T47D (cell line): ENCODE results near the gene CASZ1.

Source experiments
- DNase-seq, 2 experiments: peaks; one replicate each; pipeline versions ENCODE4 v3.0.0 to v3.0.0-alpha.2; 2011 to 2012; ENCODE audit warnings: low read depth in 1 of 2, low spot score in 1 of 2
- JUND ChIP-seq: IDR thresholded peaks from 2 replicates; pipeline ENCODE4 v1.6.1; 2012; ENCODE audit warnings: low read depth
- in situ Hi-C: cut with HindIII; loops from 2 replicates; pipeline ENCODE4 v1.10.0; 2016; ENCODE audit warnings: low sequenced_read_pairs, low pct_unique_long_range_greater_than_20kb

CASZ1 gene

DNA sequence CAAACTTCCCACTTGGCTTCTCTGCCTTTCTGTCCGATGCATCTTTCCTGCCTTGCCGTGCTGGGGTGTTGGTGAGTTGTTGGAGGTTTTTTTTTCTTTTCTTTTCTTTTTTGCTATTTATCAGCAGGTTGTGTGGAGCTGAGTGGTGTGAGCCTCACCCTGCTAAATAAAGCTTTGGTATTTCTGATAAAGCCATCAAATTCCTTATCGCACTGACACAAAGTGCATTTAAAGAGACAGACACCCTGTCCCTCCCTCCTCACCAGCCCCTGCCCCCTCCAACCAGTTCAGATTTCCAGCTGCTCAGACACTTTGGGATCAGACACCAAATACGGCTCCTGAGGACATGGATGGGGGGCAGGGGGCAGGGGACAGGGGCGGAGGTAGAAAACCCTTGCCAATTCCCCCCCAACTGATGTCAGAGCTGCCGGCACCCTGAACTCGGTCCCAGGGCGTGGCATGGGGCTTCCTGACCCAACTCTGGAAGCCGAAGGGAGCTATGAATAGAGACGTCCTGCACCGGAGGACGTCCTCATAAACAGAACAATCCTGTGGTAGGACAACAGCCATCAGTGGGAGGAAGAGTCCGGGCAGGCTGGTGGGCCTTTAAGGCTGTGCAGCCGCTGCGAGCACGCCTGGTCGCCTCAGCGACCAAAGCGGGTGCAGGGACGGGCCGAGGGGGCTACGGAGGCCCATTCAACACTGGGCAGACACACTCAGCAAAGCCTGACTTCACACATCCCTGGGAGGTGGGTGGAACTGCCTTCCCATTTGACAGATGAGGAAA is 79.0 kb downstream of the CASZ1 start:
- in situ Hi-C loops: no loop called here
- no peak for DNase-seq
- no peak for TF ChIP-seq JUND

DNA sequence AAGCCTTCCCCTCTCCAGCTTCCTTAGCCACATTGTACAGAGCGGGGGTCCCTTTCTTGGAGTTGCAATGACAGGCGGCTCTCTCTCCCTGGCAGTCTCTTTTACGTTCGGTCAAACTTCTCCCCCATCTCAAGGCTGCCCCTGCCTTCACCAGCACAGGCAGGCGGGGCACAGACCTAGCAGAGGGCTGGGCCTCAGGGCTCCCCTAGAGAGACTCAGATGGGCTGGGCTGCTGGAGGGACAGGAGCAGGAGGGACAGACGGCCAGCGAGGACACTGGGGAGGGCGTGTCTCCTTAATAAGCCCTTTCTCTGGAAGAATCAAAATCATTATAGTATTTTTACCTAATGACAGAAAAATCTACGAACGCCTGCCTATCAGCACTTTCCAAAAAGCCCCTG is 79.6 kb downstream of the CASZ1 start:
- TF ChIP-seq JUND: no peak
- in situ Hi-C loops: no loop called here
- no peak for DNase-seq

DNA sequence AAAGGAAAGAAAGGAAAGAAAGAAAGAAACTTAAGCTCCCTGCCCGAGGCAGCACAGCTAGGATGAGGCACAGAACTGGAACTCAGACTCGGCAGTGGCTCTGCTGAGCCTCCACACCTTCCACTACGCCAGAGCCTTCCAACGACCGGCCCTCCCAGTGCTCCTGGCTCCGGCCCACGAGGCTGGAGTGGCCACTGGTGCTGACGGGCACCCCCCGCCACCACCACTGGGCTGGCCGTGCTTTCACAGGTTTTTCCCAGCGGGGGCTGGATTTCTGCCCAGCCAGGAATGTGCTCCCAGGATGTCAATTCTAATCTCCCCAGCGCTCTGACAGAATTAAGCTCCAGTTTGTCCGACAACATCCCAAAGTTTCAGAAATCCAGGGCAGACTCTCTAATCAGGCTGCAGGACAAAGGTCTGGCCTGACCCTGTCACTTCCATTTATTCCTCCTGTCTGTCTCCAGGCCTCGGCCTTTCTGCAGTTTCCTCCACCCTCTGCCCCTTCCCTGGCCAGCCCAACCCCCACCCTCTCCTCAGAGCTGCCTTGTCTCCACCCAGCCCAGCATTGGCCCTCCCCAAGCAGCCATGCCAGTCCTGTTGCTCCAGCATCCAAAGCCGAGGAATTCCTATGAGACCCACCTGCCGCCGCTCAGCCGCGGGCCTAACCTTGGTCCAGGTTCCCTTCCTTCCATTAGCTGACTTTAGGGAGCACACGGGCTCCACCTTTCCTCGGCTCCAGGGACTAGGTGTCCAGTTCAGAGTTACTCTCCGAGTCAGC is 81.9 kb downstream of the CASZ1 start:
- in situ Hi-C loops: no loop called here
- no peak for TF ChIP-seq JUND
- no peak for DNase-seq

DNA sequence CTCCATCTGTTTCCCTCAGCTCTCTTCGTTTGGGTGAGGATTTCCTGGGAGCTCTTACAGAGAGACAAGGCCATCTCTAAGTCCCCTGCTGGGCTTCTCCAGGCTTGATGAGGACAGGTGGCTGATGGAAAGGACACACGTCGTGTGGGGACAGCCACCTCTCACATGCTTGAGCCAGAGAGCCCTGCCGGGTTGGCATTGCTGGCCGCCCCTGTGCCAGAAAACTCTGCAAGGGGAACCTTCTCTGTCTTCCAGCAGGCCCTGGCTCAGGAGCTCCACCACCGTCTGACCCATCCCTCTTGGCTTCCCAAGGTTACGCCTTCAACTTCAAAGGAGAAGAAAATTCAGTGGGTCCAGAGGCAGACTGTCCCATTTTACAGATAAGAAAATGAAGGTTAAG is 82.8 kb downstream of the CASZ1 start:
- DNase-seq: no peak
- in situ Hi-C loops: no loop called here
- no peak for TF ChIP-seq JUND

DNA sequence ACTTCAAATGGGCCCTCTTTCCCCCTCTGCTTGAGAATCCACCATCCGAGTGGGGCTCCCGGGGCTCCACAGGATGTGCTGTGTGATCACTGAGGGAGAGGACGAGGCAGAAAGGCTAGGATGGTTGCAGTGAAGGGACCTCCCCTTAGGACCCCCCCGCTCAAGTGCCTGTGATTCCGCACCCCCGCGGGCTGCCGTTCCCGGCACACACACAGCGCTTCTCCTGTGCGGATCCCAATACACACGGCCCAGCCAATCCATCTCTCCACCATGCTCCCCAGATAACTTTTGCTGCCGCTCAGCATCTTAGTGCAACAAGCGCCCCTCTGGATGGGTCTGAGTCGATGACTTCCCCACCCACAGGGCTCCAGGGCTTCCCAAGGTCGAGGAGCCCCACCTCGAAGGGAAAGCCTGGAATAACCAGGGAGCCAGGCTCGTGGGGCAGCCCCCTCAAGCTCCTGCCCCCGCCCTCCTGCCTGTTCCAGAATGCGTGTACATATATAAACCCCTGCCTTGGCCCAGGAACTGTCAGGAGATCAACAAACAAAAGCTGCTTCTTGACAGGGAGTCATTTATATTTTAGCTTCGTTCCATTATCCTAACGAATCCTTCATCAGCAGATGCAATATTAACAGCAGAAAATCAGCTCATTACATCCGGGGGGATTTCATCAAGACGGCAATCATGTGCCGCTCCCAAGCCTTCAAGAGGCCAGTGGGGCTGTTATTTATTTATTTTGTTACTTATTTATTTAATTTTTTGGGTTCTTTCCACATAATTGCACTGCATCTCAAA is 83.7 kb downstream of the CASZ1 start:
- no peak for TF ChIP-seq JUND
- DNase-seq: no peak
- in situ Hi-C loops: no loop called here

DNA sequence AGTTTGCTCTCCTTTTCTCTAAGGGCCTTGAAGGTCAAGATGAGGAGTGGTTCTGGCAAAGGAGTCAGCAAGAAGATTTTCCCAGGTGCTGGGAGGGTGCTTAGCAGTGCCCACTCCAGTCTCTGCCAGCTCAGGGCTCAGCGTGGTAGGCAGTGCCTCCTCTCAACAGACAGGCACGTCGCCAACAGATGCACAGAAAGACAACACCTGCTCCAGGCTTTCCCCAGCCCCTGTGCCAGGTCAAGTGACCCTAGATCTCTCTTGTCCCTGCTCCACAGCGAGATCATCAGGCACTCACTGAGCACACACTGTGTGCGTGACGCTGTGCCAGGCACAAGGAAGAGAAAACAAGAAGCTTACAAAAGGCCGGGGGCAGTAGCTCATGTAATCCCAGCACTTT is 86.0 kb downstream of the CASZ1 start:
- no peak for DNase-seq
- no peak for TF ChIP-seq JUND
- in situ Hi-C loops: no loop called here

DNA sequence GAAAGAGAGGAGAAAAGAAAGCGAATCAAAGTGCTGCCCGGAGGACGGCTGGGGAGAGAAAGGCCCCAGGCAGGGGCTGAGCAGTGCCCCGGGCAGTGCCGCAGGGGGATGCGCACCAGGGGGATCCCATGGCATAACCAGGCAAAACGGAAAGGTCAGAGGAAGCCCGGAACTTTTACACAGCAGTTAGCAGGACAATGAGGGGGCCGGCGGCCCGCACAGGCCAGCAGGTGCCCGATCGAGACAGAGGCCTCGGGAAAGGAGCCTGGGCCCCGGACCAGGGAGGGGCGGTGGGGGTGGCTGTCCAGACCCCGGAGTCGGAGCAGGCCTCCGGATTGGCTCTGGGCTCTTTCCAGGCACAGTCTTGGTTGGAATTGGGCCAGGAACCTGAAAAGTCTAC is 86.8 kb downstream of the CASZ1 start:
- in situ Hi-C loops: no loop called here
- no peak for TF ChIP-seq JUND
- no peak for DNase-seq

DNA sequence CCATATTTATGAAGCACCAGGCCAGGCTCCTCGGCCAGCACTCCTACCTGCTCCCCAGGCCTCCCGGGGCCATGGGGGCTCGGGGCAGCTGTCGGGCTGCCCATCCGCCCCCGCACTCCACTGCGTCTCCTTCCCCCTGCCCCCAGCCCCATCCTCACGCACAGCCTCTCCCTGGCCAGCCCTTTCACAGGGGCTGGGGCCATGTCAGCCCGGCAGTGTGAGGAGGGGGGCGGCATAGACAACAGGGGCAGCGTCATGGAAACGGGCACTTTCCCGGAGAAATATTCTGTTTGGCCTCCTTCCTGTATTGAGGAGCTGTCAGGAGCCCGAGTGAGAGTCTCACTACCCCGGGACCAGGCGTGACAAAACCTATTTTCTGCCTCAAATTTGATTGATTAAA is 87.3 kb downstream of the CASZ1 start:
- in situ Hi-C loops: no loop called here
- no peak for TF ChIP-seq JUND

DNA sequence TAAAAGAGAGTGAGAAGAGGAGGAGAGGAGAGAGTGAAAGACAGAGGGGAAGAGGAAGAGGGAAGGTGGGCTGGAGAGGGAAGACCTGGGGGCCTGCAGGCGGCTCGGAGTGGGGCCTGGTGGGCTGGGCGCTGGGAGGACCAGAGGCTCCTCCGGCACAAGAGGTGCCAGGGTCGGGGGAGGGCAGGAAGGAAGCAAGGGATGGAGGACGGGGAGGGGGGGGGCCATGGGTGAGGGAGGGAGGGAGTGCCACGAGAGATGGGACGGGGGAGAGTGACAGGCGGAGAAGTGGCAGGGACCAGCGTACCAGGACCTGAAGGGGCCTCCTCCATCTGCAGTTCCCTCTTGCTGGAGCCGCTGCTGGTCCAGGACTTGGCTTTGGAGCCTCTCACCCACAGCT is 87.7 kb downstream of the CASZ1 start:
- in situ Hi-C loops: no loop called here
- DNase-seq: no peak
- no peak for TF ChIP-seq JUND

More for the DNA sequence above, 87.3 kb downstream of the CASZ1 start:
- no peak for DNase-seq

DNA sequence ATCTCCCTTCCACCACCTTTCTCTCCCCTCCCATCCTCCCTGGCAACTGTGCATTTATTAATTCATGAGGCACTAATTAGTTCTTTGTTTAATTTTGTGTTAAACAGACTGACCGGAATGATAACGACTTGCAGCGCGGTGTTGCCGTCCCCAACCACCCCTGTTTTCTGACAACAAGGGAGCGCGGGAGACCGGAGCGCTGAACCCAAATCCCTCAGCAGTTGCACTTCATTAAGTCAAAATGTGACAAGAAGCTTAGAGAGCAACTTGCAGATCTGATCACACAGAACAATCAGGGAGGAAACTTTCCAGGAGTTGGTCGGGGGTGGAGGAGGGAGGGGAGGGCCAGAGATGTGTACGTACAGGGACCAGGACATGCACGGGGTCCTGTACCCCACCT is 89.2 kb downstream of the CASZ1 start:
- in situ Hi-C loops: no loop called here
- no peak for TF ChIP-seq JUND
- DNase-seq: no peak

DNA sequence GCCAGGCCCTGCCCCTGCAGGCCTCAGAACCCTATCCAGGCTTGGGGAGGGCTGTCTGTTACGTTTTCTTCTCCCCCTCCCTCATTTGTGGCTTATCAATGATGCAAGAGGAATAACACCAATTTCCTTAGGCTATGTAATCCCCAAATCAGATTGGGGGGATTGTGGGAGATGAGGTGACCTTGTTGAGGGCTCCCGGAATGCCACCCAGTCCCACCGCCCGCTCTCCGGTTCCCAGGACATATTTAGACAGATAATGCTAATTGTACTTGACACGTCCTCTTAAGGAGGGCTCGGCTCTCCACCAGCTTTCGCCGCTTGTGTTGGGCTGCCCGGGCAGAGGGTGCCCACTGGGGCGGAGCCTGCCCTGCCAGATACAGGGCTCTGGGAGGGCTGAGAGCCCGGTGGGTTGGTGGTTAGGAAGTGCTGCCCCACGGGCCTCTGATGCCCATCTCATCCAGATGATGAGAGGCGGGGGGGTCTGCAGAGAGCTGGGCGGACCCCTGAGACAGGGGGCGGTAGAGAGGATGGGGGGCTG is 90.0 kb downstream of the CASZ1 start:
- no peak for DNase-seq
- in situ Hi-C loops: no loop called here
- TF ChIP-seq JUND: no peak

DNA sequence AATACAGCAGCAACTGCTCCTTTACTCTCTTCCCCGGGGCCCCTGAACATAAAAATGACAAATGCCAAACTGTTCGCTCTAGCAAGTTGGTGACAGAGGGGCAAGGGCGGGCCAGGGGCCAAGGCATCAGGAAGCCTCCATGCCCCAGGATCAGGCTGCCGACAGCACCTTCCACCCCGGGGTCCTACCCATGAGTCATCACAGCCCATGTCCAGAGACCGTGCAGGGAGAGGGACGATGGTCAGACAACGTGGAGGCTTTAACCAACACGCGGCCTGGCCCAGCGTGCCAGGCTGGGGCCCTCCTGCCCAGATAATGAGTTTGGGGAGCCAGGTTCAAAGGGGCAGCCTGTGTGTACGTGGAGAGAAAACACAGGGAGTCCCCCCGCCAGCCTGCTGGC is 90.5 kb downstream of the CASZ1 start:
- in situ Hi-C loops: no loop called here
- TF ChIP-seq JUND: no peak
- DNase-seq: no peak
